ENCODE results near the gene CCDC102B.

DNA sequence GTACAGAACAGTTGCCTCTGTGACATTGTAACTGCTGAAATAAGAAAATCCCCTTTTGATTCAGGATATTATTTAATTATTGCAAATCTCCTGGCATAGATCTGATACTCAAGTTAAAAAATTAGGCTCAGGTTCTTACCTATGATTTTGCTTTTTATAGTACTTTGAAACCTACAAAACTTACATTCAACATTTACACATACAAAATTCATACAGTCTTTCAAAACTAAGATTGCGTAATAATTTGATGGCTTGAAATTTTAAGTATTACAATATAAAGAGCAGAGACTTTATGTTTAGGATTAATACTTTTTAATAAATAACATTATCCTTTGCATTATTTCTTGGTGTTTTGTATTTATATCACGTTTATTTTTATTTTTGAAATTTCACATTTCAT, 291.1 kb downstream of the CCDC102B start:
- TF ChIP-seq, protein P1, sequence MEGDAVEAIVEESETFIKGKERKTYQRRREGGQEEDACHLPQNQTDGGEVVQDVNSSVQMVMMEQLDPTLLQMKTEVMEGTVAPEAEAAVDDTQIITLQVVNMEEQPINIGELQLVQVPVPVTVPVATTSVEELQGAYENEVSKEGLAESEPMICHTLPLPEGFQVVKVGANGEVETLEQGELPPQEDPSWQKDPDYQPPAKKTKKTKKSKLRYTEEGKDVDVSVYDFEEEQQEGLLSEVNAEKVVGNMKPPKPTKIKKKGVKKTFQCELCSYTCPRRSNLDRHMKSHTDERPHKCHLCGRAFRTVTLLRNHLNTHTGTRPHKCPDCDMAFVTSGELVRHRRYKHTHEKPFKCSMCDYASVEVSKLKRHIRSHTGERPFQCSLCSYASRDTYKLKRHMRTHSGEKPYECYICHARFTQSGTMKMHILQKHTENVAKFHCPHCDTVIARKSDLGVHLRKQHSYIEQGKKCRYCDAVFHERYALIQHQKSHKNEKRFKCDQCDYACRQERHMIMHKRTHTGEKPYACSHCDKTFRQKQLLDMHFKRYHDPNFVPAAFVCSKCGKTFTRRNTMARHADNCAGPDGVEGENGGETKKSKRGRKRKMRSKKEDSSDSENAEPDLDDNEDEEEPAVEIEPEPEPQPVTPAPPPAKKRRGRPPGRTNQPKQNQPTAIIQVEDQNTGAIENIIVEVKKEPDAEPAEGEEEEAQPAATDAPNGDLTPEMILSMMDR (IDR thresholded peaks at IDR 0.05) = no peak
- TF ChIP-seq POLR2A (IDR thresholded peaks at IDR 0.05) = no peak
